Dendritic cell treated with granulocyte-macrophage colony-stimulating factor and Interleukin-4, amounts not matched to agents 40 ng/mL and 50 ng/mL, for 4 days (primary cell): ENCODE data around the gene MYLK.

ENCODE experiments used
- H3K27ac Mint-ChIP-seq: one replicate; pipeline ENCODE4 v1.8.0; 2022; ENCODE audit warnings: mild to moderate bottlenecking, mixed read lengths
- H3K27me3 Mint-ChIP-seq: one replicate; pipeline ENCODE4 v1.8.0; 2022; ENCODE audit warnings: mild to moderate bottlenecking, mixed read lengths
- H3K36me3 Mint-ChIP-seq: one replicate; pipeline ENCODE4 v1.8.0; 2022; ENCODE audit warnings: low read depth, mixed read lengths
- H3K4me1 Mint-ChIP-seq: one replicate; pipeline ENCODE4 v1.8.0; 2022; ENCODE audit warnings: low read depth, mixed read lengths
- H3K4me3 Mint-ChIP-seq: one replicate; pipeline ENCODE4 v1.8.0; 2022; ENCODE audit warnings: mild to moderate bottlenecking, moderate library complexity, mixed read lengths
- H3K9me3 Mint-ChIP-seq: one replicate; pipeline ENCODE4 v1.8.0; 2022; ENCODE audit warnings: mixed read lengths
- intact Hi-C: fragments of 100-400 bp; cut with micrococcal nuclease; formaldehyde crosslinking; loops from one replicate; pipeline ENCODE4 v1.15.0; 2022

Gene MYLK

GRCh38 chr3:123861081-123861836, 22.9 kb downstream of the MYLK start:
- H3K36me3 Mint-ChIP-seq = no peaks in the 10 kb centered on the region
- H3K27ac Mint-ChIP-seq = no peak overlapping the region
- no peak overlapping the region for H3K4me3 Mint-ChIP-seq
- intact Hi-C loops = no loop called here
- no peaks in the 10 kb centered on the region for H3K4me1 Mint-ChIP-seq
- H3K9me3 Mint-ChIP-seq = peaks cover 5% of the 10 kb centered on the region
- H3K27me3 Mint-ChIP-seq = no peaks in the 10 kb centered on the region

DNA sequence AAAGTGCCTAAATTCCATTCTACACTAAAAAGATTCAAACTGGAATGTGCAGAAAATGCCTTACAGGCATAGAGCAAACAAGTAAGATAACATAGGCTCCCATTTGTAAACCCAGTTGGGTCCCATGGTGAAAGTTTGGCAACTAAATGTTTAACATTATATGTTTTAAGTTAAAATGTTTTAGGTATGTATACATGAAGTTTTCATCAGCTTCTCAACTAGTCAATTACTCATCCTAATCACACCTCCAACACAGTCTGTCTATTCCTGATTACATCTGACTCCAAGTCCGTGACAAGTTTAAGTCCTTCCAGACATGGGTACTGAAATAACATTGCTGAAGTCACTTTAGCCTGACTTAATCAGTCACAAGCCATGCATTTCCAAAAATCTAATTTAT, 25.0 kb downstream of the MYLK start:
- Mint-ChIP-seq H3K27ac (no peak overlapping the region), H3K36me3 (no peaks in the 10 kb centered on the region), H3K27me3 (no peaks in the 10 kb centered on the region), H3K4me3 (no peak overlapping the region), H3K9me3 (peaks cover 9% of the 10 kb centered on the region), H3K4me1 (no peaks in the 10 kb centered on the region)
- intact Hi-C loops = no loop called here

- no peak overlapping the region for H3K27ac Mint-ChIP-seq
- intact Hi-C loops = no loop called here
Measured at GRCh38 chr3:123854905-123855304, 29.2 kb downstream of the MYLK start.

DNA sequence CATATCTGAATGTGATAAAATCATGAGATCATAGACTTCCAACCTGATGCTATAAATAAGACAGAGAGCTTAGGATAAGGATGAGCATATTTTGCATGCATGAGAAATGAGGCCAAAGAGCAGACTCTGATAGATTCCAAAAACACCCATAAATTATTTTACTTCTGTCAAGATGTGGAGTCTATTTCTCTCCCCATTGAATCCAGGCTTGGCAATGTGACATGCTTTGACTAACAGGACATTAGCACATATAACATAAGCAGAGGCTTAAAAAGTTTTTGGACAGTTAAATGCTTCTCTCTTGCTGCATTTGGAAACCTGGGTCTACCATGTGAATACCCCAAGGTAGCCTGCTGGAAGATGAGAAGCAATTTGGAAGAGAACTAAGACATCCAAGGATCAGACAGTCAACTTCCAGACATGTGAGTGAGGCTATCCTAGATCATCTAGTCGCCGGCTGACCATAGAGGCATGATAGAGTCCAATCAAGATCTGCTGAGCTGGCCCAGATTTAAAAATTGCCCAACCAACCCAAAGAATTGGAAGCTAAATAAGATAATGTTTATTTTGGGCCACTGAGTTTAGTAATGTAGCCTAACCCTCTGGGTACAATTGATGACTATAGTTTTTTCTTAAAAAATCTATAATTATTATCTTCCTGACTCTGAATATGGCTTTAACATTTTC, 30.3 kb downstream of the MYLK start:
- no peak overlapping the region for H3K27ac Mint-ChIP-seq
- H3K36me3 Mint-ChIP-seq = no peaks in the 10 kb centered on the region
- intact Hi-C loops = no loop called here
- H3K27me3 Mint-ChIP-seq = no peaks in the 10 kb centered on the region
- no peaks in the 10 kb centered on the region for H3K4me1 Mint-ChIP-seq
- H3K9me3 Mint-ChIP-seq = peaks cover 9% of the 10 kb centered on the region
- no peak overlapping the region for H3K4me3 Mint-ChIP-seq

More at GRCh38 chr3:123854905-123855304, 29.2 kb downstream of the MYLK start:
- no peaks in the 10 kb centered on the region for H3K36me3 Mint-ChIP-seq
- H3K27me3 Mint-ChIP-seq = no peaks in the 10 kb centered on the region
- peaks cover 9% of the 10 kb centered on the region for H3K9me3 Mint-ChIP-seq
- H3K4me1 Mint-ChIP-seq = no peaks in the 10 kb centered on the region
- H3K4me3 Mint-ChIP-seq = no peak overlapping the region

DNA sequence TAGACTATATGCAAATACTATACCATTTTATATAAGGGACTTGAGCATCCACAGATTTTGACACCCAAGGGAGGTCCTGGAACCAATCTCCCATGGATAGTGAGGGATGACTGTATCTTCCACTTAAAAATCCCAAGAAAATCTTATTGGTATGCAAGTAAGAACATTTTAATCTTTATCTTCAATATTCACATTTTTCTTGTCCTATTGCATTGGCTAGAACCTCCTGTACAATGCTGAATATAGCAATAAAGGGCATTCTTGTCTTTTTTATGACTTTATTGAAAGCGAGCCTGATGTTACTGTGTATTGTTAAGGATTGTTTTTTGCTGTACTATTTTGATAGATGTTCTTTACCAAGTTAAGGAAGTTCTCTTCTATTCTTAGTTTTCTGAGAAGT, 36.9 kb downstream of the MYLK start:
- Mint-ChIP-seq H3K9me3 (no peaks in the 10 kb centered on the region), H3K4me3 (no peak overlapping the region), H3K4me1 (no peaks in the 10 kb centered on the region), H3K27me3 (no peaks in the 10 kb centered on the region), H3K27ac (no peak overlapping the region), H3K36me3 (no peaks in the 10 kb centered on the region)
- intact Hi-C loops = no loop called here

DNA sequence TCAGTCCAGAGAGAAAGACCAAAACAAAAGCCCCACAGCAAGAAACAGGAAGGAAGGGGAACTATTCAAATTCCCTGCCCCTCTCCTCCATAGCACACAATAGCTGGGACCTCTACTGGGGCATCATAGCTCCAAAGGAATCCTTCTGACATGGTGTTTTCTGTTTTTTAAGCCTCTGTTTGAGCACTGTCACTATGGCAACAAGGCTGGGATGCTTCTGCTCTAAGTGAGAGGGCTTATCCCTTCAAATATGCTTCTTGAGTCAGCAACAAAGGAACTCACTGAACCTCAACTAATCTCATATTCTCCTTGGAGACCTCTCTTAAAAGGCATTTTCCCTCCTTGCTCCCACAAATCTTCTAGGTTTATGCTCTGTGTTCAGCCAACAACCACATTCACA, 40.5 kb downstream of the MYLK start:
- H3K27ac Mint-ChIP-seq = no peak overlapping the region
- intact Hi-C loops = no loop called here
- no peaks in the 10 kb centered on the region for H3K36me3 Mint-ChIP-seq
- no peaks in the 10 kb centered on the region for H3K4me1 Mint-ChIP-seq
- peaks cover 11% of the 10 kb centered on the region for H3K9me3 Mint-ChIP-seq
- no peak overlapping the region for H3K4me3 Mint-ChIP-seq
- H3K27me3 Mint-ChIP-seq = no peaks in the 10 kb centered on the region

- intact Hi-C loops = no loop called here
Measured at GRCh38 chr3:123842711-123843110, 41.4 kb downstream of the MYLK start.

GRCh38 chr3:123841476-123842238, 42.5 kb downstream of the MYLK start:
- intact Hi-C loops = no loop called here
- no peaks in the 10 kb centered on the region for H3K36me3 Mint-ChIP-seq
- no peak overlapping the region for H3K4me3 Mint-ChIP-seq
- H3K4me1 Mint-ChIP-seq = no peaks in the 10 kb centered on the region
- no peak overlapping the region for H3K27ac Mint-ChIP-seq
- H3K9me3 Mint-ChIP-seq = peaks cover 25% of the 10 kb centered on the region
- no peaks in the 10 kb centered on the region for H3K27me3 Mint-ChIP-seq

More at GRCh38 chr3:123842711-123843110, 41.4 kb downstream of the MYLK start:
- Mint-ChIP-seq H3K4me3 (no peak overlapping the region), H3K27me3 (no peaks in the 10 kb centered on the region), H3K4me1 (no peaks in the 10 kb centered on the region), H3K27ac (no peak overlapping the region), H3K9me3 (peaks cover 20% of the 10 kb centered on the region), H3K36me3 (no peaks in the 10 kb centered on the region)

DNA sequence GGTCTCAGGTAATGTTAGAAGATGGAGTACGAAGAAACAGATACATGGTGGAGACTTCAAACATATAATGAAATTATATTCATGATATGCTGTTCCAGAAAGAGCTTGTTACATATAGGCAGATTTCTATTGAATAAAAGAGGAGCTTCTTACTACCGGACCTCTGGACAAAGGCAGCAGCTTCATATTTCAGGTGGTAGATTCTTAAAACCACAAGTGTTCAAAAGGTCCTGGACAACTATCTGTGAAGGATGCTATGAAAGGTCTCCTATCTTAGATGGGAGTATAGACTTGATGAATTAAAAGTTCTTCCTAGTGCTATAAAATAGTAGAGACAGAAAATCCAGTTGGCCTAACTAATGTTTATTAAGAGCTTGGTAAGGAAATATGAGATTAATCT, 43.2 kb downstream of the MYLK start:
- no peaks in the 10 kb centered on the region for H3K27me3 Mint-ChIP-seq
- no peak overlapping the region for H3K4me3 Mint-ChIP-seq
- intact Hi-C loops = no loop called here
- peaks cover 25% of the 10 kb centered on the region for H3K9me3 Mint-ChIP-seq
- H3K4me1 Mint-ChIP-seq = no peaks in the 10 kb centered on the region
- no peak overlapping the region for H3K27ac Mint-ChIP-seq
- H3K36me3 Mint-ChIP-seq = no peaks in the 10 kb centered on the region

DNA sequence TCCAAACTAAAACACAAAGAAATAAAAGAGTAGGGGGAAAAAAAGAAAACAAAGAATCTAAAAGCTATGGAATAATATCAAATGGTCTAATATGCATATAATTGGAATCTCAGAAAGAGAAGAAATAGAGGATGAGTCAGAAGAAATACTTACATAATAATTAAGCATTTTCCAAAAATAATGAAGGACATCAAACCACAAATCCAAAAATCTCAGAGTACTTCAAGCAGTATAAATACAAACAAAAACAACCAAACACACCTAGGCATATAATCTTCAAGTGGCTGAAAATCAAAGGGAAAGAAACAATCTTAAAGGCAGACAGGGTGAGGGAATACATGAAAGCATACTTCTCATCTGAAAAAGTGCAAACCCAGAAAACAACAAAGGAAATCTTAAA, 46.3 kb downstream of the MYLK start:
- Mint-ChIP-seq H3K9me3 (peaks cover 25% of the 10 kb centered on the region), H3K36me3 (no peaks in the 10 kb centered on the region), H3K4me1 (peaks cover 5% of the 10 kb centered on the region), H3K27ac (no peak overlapping the region), H3K4me3 (no peak overlapping the region), H3K27me3 (no peaks in the 10 kb centered on the region)
- intact Hi-C loops = no loop called here

DNA sequence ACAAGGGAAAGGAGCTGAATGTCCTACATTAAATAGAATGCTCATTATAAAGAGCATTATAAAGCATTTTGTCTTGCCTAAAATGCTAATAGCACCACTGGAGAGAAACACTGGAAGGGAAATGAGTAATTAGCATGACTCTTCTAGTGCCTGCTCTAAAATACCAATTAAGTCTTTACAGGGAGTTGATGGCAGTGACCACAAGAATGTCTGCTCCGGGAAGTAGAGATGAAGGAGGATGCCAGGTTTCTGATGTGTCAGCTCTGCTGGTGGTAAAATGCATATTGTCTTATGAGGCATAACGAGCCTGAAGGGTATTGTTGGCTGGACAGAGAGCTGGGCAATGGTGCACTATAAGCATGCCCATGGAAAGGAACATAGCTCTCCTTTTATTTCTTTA, 49.5 kb downstream of the MYLK start:
- Mint-ChIP-seq H3K36me3 (no peaks in the 10 kb centered on the region), H3K9me3 (peaks cover 15% of the 10 kb centered on the region), H3K27ac (no peak overlapping the region), H3K27me3 (no peaks in the 10 kb centered on the region), H3K4me1 (peaks cover 5% of the 10 kb centered on the region), H3K4me3 (no peak overlapping the region)
- intact Hi-C loops = no loop called here

- H3K4me1 Mint-ChIP-seq = peaks cover 5% of the 10 kb centered on the region
Measured at GRCh38 chr3:123833398-123833785, 50.7 kb downstream of the MYLK start.

DNA sequence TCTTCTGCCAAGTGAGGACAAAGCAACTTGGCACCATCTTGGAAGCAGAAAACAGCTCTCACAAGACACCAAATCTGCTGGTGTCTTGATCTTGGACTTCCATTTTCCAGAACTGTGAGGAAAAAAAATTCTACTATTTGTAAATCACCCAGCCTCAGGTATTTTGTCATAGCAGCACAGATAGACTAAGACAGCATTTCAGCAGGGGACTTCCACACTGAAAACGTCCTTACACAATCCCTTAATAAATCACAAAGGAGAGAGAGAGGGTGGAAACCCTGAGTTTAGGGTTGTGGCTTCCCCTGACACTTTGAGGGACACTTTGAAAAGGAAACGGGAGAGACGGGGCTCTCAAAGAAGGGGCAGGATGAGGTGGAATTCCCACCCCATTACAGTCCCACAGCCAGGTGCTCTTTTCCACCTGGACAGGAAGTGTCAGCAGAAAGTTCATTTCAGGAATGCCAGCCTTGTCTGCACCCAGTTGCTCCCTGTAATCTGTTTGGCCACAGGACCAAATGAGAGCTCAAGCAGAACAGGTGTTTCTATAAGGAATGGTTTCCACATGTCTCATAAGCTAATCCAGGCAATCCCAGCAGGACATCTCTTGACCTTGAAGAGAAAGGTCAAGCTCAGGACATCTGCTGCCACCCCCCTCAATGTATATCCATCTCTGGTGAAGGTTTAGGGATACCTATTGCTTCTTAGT, 51.3 kb downstream of the MYLK start:
- intact Hi-C loops = no loop called here
- Mint-ChIP-seq H3K36me3 (no peaks in the 10 kb centered on the region), H3K4me3 (no peak overlapping the region), H3K9me3 (peaks cover 22% of the 10 kb centered on the region), H3K4me1 (peaks cover 5% of the 10 kb centered on the region), H3K27me3 (no peaks in the 10 kb centered on the region), H3K27ac (no peak overlapping the region)

More at GRCh38 chr3:123833398-123833785, 50.7 kb downstream of the MYLK start:
- intact Hi-C loops = no loop called here
- H3K4me3 Mint-ChIP-seq = no peak overlapping the region
- no peak overlapping the region for H3K27ac Mint-ChIP-seq
- no peaks in the 10 kb centered on the region for H3K36me3 Mint-ChIP-seq
- peaks cover 22% of the 10 kb centered on the region for H3K9me3 Mint-ChIP-seq
- H3K27me3 Mint-ChIP-seq = no peaks in the 10 kb centered on the region

DNA sequence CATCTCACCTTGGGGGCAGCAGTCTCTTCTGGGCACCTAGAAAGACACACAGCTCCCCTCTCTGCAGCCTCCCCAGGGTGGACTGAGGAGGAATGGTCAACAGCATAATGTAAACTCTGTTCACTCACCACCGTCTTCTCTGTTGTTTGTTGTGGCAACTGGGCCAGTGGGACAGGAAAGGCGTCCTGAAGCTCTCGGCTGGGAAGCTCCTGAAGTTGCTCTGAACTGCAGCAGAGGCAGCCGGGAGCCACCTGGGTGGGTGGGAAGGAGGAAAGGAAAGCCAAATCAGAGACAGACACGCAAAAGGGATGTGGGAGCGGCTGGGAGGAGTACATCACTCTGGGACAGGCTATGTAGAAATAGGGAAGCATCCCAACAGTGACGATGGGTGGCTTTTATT, 52.7 kb downstream of the MYLK start:
- no peak overlapping the region for H3K4me3 Mint-ChIP-seq

More for the DNA sequence above, 52.7 kb downstream of the MYLK start:
- H3K4me1 Mint-ChIP-seq = peaks cover 5% of the 10 kb centered on the region
- H3K27me3 Mint-ChIP-seq = no peaks in the 10 kb centered on the region
- intact Hi-C loops = no loop called here
- H3K36me3 Mint-ChIP-seq = no peaks in the 10 kb centered on the region
- H3K9me3 Mint-ChIP-seq = peaks cover 29% of the 10 kb centered on the region
- no peak overlapping the region for H3K27ac Mint-ChIP-seq
